Endothelial cell of umbilical vein (primary cell): Measurements from ENCODE around the gene LGALS3BP. TPM values are rescaled to one million over a fixed set of nuclear protein-coding genes. Genes with fewer than 3 reads are reported as not detected.

Source experiments
- BruUV-seq: library from RNA; stranded (reverse); fragments of 400-500 nt; replicated peaks from 2 replicates; lab custom pipeline; 2021; lab: Mats Ljungman, UMichigan
- CTCF ChIA-PET: fragments of 300-600, 350-600 bp; sonication (Branson Sonifier 250); formaldehyde crosslinking; loops from one replicate; lab custom pipeline; 2021; ENCODE audit warnings: antibody characterized with exemption, inconsistent platforms; lab: Charles Lee
- POLR2A ChIA-PET: fragments of 300-600, 350-600 bp; sonication (Branson Sonifier 250); formaldehyde crosslinking; loops from one replicate; lab custom pipeline; 2021; ENCODE audit warnings: antibody characterized with exemption, inconsistent platforms; lab: Charles Lee
- DNase-seq: peaks from one replicate; pipeline ENCODE4 v3.0.0-alpha.2; 2011; ENCODE audit warnings: low read depth, low spot score
- FAIRE-seq: peaks from 2 replicates; lab custom pipeline; 2011; peaks lifted over from hg19 to GRCh38; lab: Jason Lieb, UNC
- H2AFZ ChIP-seq: 2 replicates; pipeline ENCODE4 v1.6.0; 2012; ENCODE audit warnings: low read depth, low read length, control low read depth, inconsistent platforms
- H3K27ac ChIP-seq: 2 replicates; pipeline ENCODE4 v1.5.1; 2011; ENCODE audit warnings: low read depth, mild to moderate bottlenecking, control low read depth, low read length, moderate library complexity; ENCODE audit not compliant: insufficient read depth
- H3K27me3 ChIP-seq, 2 experiments: 2 replicates each; pipeline versions ENCODE4 v1.6.0 to v1.6.1; 2011; ENCODE audit warnings: low read length in 2 of 2, mixed read lengths in 1 of 2; ENCODE audit not compliant: control insufficient read depth in 2 of 2, insufficient read depth in 2 of 2
- H3K36me3 ChIP-seq, 2 experiments: 2 replicates in 1 of 2; 3 replicates in 1 of 2; pipeline ENCODE4 v1.5.1; 2011; ENCODE audit warnings: low read length in 2 of 2, mild to moderate bottlenecking in 1 of 2, moderate library complexity in 1 of 2; ENCODE audit not compliant: control insufficient read depth in 2 of 2, insufficient read depth in 2 of 2; ENCODE audit errors: extremely low read depth in 1 of 2
- H3K4me1 ChIP-seq: 3 replicates; pipeline ENCODE4 v1.5.1; 2011; ENCODE audit warnings: mild to moderate bottlenecking, low read length; ENCODE audit not compliant: control insufficient read depth, insufficient read depth; ENCODE audit errors: extremely low read depth
- H3K4me2 ChIP-seq: 2 replicates; pipeline ENCODE4 v1.6.1; 2011; ENCODE audit warnings: low read length, control low read depth, mixed read lengths; ENCODE audit not compliant: insufficient read depth
- H3K4me3 ChIP-seq, 3 experiments: fragments of 200-600 bp in 1 of 3; sonication (generic), shearing (Covaris generic) in 1 of 3; replicated peaks in 1 of 3; 2 replicates each; pipeline ENCODE4 v1.5.1; 2011 to 2016; ENCODE audit warnings: control low read depth in 3 of 3, low read length in 3 of 3, mild to moderate bottlenecking in 2 of 3, inconsistent platforms in 1 of 3, low read depth in 1 of 3, moderate library complexity in 1 of 3; ENCODE audit not compliant: insufficient read depth in 1 of 3
- H3K79me2 ChIP-seq: 2 replicates; pipeline ENCODE4 v1.6.0; 2012; ENCODE audit warnings: low read length, inconsistent platforms; ENCODE audit not compliant: control insufficient read depth, insufficient read depth
- H3K9ac ChIP-seq: replicated peaks from 2 replicates; pipeline ENCODE3; 2011; ENCODE audit warnings: low read length, control low read depth; ENCODE audit not compliant: insufficient read depth; ENCODE audit errors: extremely low read depth
- H3K9me1 ChIP-seq: replicated peaks from 3 replicates; pipeline ENCODE4 v1.6.0; 2011; ENCODE audit warnings: mild to moderate bottlenecking, low read length; ENCODE audit not compliant: control insufficient read depth, insufficient read depth; ENCODE audit errors: extremely low read depth
- H3K9me3 ChIP-seq: replicated peaks from 2 replicates; pipeline ENCODE4 v1.5.1; 2012; ENCODE audit warnings: low read length, inconsistent platforms; ENCODE audit not compliant: control insufficient read depth, insufficient read depth
- H4K20me1 ChIP-seq: replicated peaks from 2 replicates; pipeline ENCODE3; 2011; ENCODE audit warnings: mild to moderate bottlenecking, low read length; ENCODE audit not compliant: control insufficient read depth, insufficient read depth; ENCODE audit errors: extremely low read depth
- CTCF ChIP-seq, 2 donors: IDR thresholded peaks; 1 replicate in 1 of 2; 2 replicates in 1 of 2; pipeline ENCODE4 v1.5.1; 2011; ENCODE audit warnings: low read length in 2 of 2, mild to moderate bottlenecking in 2 of 2, moderate library complexity in 2 of 2, control low read depth in 1 of 2, inconsistent platforms in 1 of 2, low read depth in 1 of 2; ENCODE audit not compliant: insufficient read depth in 1 of 2; ENCODE audit errors: extremely low read depth in 1 of 2
- EZH2 ChIP-seq: IDR thresholded peaks from 2 replicates; pipeline ENCODE4 v1.6.1; 2012; ENCODE audit warnings: borderline replicate concordance, low read depth, mild to moderate bottlenecking, moderate library complexity, low read length, inconsistent platforms; ENCODE audit not compliant: severe bottlenecking
- FOS ChIP-seq: IDR thresholded peaks from 2 replicates; pipeline ENCODE4 v1.6.1; 2011; ENCODE audit warnings: mild to moderate bottlenecking, low read length, moderate library complexity, borderline replicate concordance; ENCODE audit not compliant: insufficient read depth
- GATA2 ChIP-seq: IDR thresholded peaks from 2 replicates; pipeline ENCODE4 v1.7.0; 2011; ENCODE audit warnings: low read depth, mild to moderate bottlenecking, moderate library complexity, mixed read lengths, low read length; ENCODE audit not compliant: insufficient read length, insufficient read depth
- JUN ChIP-seq: IDR thresholded peaks from 2 replicates; pipeline ENCODE4 v1.6.1; 2011; ENCODE audit warnings: borderline replicate concordance, low read depth; ENCODE audit not compliant: insufficient read length, insufficient read depth
- MAX ChIP-seq: IDR thresholded peaks from 2 replicates; pipeline ENCODE4 v1.6.1; 2011; ENCODE audit not compliant: insufficient read depth, insufficient read length
- MYC ChIP-seq: IDR thresholded peaks from one replicate; pipeline ENCODE4 v1.6.1; 2011; ENCODE audit warnings: mild to moderate bottlenecking, low read depth, low read length
- POLR2A ChIP-seq: IDR thresholded peaks from 2 replicates; pipeline ENCODE4 v1.6.1; 2012; ENCODE audit warnings: low read depth, mild to moderate bottlenecking, control low read depth, low read length
- POLR2AphosphoS5 ChIP-seq: IDR thresholded peaks from 2 replicates; pipeline ENCODE4 v1.6.1; 2012; ENCODE audit warnings: low read depth, mild to moderate bottlenecking, control low read depth, low read length, moderate library complexity; ENCODE audit not compliant: insufficient read depth
- dilution Hi-C: fragments of 300-500 bp; cut with MboI; formaldehyde crosslinking; loops from one replicate; pipeline ENCODE4 v1.15.0; 2019; ENCODE audit warnings: low sequenced_read_pairs; ENCODE audit not compliant: extremely low pct_ligation_motif_present
- intact Hi-C: fragments of 100-400 bp; cut with micrococcal nuclease; formaldehyde crosslinking; loops from one replicate; pipeline ENCODE4 v1.10.0; 2022
- polyA plus RNA-seq, 4 experiments: library from polyadenylated mRNA; depleted of rRNA in 3 of 4; stranded (reverse) in 3 of 4; unstranded in 1 of 4; fragments of >200 nt; gene quantifications; 2 replicates each; pipeline versions ENCODE4 v1.2.1 to v1.2.3, GENCODE V29; 2011 to 2012; ENCODE audit warnings: missing spikeins in 1 of 4
- total RNA-seq: library from RNA; stranded (reverse); gene quantifications from 2 replicates; pipeline ENCODE4 v1.2.3, GENCODE V29; 2021

Gene LGALS3BP
- total and polyA plus RNA-seq, 2 donors (not counting 3 experiments of a cell fraction or from before 2014, with no cell fraction given) = 0.77 to 1.3 TPM

- FAIRE-seq = no peak
- Histone ChIP-seq H3K4me1 (no peaks in the 10 kb centered on the region), H3K9me3 (no peaks in the 10 kb centered on the region), H3K36me3 (no peaks in the 10 kb centered on the region), H2AFZ (no peak overlapping the region), H3K4me3 (no peak overlapping the region), H3K27ac (no peak overlapping the region), H4K20me1 (no peaks in the 10 kb centered on the region), H3K4me2 (no peak overlapping the region), H3K79me2 (no peaks in the 10 kb centered on the region), H3K9ac (no peak overlapping the region), H3K9me1 (no peaks in the 10 kb centered on the region), H3K27me3 (no peaks in the 10 kb centered on the region)
- no TSS peak for BruUV-seq
- DNase-seq = no peak
- intact Hi-C loops (no loop called here), dilution Hi-C loops (no loop called here)
- ChIA-PET POLR2A (interaction anchor here (0.6 kb wide), 1 partner anchor 387 kb away, joined by 3 read pairs; no protein-coding TSS in a partner anchor), CTCF (interaction anchor here (1.4 to 9.1 kb wide), 3 partner anchors 17 to 99 kb away, joined by 3 to 171 read pairs (median 6); no protein-coding TSS in a partner anchor)
- no peak for TF ChIP-seq CTCF (IDR thresholded peaks at IDR 0.05; ENCODE audit: extremely low read depth in 1 of 2, insufficient read depth in 1 of 2, low read depth in 1 of 2, low read length in 2 of 2)
- no peak for TF ChIP-seq EZH2
- TF ChIP-seq MAX = no peak
- TF ChIP-seq MYC = no peak
- TF ChIP-seq JUN = no peak
- TF ChIP-seq GATA2 = no peak
- TF ChIP-seq POLR2AphosphoS5 = no peak
- TF ChIP-seq POLR2A = no peak
- TF ChIP-seq FOS = no peak
Observed at GRCh38 chr17:78965491-78965924, 14.2 kb downstream of the LGALS3BP start.
